HL-60 (cell line): ENCODE data around the gene MYO9B.

Experiments used
- CTCF ChIP-seq: IDR thresholded peaks from one replicate; pipeline ENCODE4 v1.5.1; 2011; ENCODE audit warnings: low read length, control low read depth, inconsistent platforms; ENCODE audit not compliant: insufficient read depth
- POLR2AphosphoS5 ChIP-seq: IDR thresholded peaks from 2 replicates; pipeline ENCODE4 v1.6.1; 2012; ENCODE audit warnings: low read depth

- no peak for TF ChIP-seq CTCF
- TF ChIP-seq POLR2AphosphoS5 = no peak
Observed at GRCh38 chr19:17244618-17245534, 169.3 kb downstream of the MYO9B start.
